Measurements from ENCODE around the gene TOGARAM1.
A peak's percentile ranks its signal among the peaks of the same experiment; 100 is the strongest.

Gene TOGARAM1

DNA sequence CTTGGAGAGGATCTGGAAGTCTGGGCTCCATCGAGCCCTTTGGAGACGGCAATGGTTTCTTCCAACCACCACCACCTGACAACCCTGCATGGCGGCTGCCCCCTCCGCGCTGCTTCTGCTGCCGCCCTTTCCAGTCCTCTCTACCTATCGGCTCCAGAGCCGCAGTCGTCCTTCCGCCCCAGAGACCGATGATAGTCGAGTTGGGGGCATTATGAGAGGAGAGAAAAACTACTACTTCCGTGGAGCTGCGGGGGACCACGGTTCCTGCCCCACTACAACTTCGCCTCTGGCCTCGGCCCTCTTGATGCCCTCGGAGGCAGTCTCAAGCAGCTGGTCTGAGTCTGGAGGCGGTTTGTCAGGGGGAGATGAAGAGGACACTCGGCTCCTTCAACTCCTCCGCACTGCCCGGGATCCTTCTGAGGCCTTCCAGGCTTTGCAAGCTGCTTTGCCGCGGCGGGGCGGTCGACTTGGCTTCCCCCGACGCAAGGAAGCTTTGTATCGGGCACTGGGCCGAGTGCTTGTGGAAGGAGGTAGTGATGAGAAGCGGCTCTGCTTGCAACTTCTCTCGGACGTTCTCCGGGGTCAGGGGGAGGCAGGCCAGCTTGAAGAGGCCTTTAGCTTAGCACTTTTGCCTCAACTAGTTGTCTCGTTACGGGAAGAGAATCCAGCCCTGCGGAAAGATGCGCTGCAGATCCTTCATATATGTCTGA is 499 bp downstream of the TOGARAM1 start:
- no peaks in the 10 kb centered on the region for H3K27me3 ChIP-seq (ENCODE audit: insufficient read depth, insufficient read length)
- H3K9ac ChIP-seq (ENCODE audit: insufficient read length, low read depth) = peak overlapping the region; percentile 71
- H3K4me3 ChIP-seq (ENCODE audit: insufficient read length, low read depth) = peak overlapping the region; percentile 81
- peaks cover 16% of the 10 kb centered on the region; the same call in 1 of the 2 replicates for H3K9me3 ChIP-seq (ENCODE audit: insufficient read depth, low read length)
- TF ChIP-seq ZNF274 (IDR thresholded peaks at IDR 0.05; ENCODE audit: low read depth, low read length) (no peak), YY1 (IDR thresholded peaks at IDR 0.05; ENCODE audit: insufficient read depth, insufficient read length) (no peak), SUZ12 (IDR thresholded peaks at IDR 0.05; ENCODE audit: extremely low read depth, insufficient read depth, insufficient read length) (no peak)
- DNase-seq (ENCODE audit: low read depth, low spot score) = no peak
- H3K36me3 ChIP-seq (ENCODE audit: insufficient read depth, insufficient read length, low read length) = no peaks in the 10 kb centered on the region
- no peaks in the 10 kb centered on the region for H3K4me1 ChIP-seq (ENCODE audit: insufficient read depth, insufficient read length)

DNA sequence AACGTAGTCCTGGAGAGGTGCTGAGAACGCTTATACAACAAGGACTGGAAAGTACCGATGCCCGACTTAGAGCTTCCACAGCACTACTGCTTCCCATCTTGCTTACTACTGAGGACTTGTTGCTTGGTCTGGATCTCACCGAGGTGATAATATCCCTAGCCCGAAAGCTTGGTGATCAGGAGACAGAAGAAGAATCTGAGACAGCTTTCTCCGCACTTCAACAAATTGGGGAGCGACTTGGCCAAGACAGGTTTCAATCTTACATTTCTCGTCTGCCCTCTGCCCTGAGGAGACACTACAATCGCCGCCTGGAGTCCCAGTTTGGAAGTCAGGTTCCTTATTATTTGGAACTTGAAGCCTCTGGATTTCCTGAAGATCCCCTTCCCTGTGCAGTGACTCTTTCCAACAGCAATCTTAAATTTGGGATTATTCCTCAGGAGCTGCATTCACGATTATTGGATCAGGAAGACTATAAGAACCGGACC is 1.1 kb downstream of the TOGARAM1 start:
- no peak for TF ChIP-seq SUZ12 (IDR thresholded peaks at IDR 0.05; ENCODE audit: extremely low read depth, insufficient read depth, insufficient read length)
- no peak for TF ChIP-seq ZNF274 (IDR thresholded peaks at IDR 0.05; ENCODE audit: low read depth, low read length)
- TF ChIP-seq YY1 (IDR thresholded peaks at IDR 0.05; ENCODE audit: insufficient read depth, insufficient read length) = no peak
- peaks cover 16% of the 10 kb centered on the region; the same call in 1 of the 2 replicates for H3K9me3 ChIP-seq (ENCODE audit: insufficient read depth, low read length)
- H3K36me3 ChIP-seq (ENCODE audit: insufficient read depth, insufficient read length, low read length) = no peaks in the 10 kb centered on the region
- H3K4me3 ChIP-seq (ENCODE audit: insufficient read length, low read depth) = peak overlapping the region; percentile 81
- no peak overlapping the region for H3K9ac ChIP-seq (ENCODE audit: insufficient read length, low read depth)
- no peaks in the 10 kb centered on the region for H3K4me1 ChIP-seq (ENCODE audit: insufficient read depth, insufficient read length)
- no peak for DNase-seq (ENCODE audit: low read depth, low spot score)
- H3K27me3 ChIP-seq (ENCODE audit: insufficient read depth, insufficient read length) = no peaks in the 10 kb centered on the region

DNA sequence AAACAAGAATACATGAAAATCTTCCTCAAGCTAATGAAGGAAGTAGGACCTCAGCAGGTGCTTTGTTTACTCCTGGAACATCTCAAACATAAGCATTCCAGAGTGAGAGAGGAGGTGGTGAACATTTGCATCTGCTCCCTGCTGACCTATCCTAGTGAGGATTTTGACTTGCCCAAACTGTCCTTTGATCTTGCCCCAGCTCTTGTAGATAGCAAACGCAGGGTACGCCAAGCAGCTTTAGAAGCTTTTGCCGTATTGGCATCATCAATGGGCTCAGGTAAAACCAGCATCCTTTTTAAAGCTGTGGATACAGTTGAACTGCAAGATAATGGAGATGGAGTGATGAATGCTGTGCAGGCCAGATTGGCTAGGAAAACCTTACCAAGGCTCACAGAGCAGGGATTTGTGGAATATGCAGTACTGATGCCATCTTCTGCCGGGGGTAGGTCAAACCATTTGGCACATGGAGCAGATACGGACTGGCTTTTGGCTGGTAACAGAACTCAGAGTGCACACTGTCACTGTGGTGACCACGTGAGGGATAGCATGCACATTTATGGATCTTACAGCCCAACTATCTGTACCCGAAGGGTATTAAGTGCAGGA is 1.9 kb downstream of the TOGARAM1 start:
- no peaks in the 10 kb centered on the region for H3K36me3 ChIP-seq (ENCODE audit: insufficient read depth, insufficient read length, low read length)
- no peak for DNase-seq (ENCODE audit: low read depth, low spot score)
- H3K4me1 ChIP-seq (ENCODE audit: insufficient read depth, insufficient read length) = no peaks in the 10 kb centered on the region
- H3K9ac ChIP-seq (ENCODE audit: insufficient read length, low read depth) = no peak overlapping the region
- no peaks in the 10 kb centered on the region for H3K27me3 ChIP-seq (ENCODE audit: insufficient read depth, insufficient read length)
- H3K4me3 ChIP-seq (ENCODE audit: insufficient read length, low read depth) = peak overlapping the region; percentile 27
- TF ChIP-seq YY1 (IDR thresholded peaks at IDR 0.05; ENCODE audit: insufficient read depth, insufficient read length) = no peak
- no peak for TF ChIP-seq SUZ12 (IDR thresholded peaks at IDR 0.05; ENCODE audit: extremely low read depth, insufficient read depth, insufficient read length)
- no peak for TF ChIP-seq ZNF274 (IDR thresholded peaks at IDR 0.05; ENCODE audit: low read depth, low read length)
- peaks cover 16% of the 10 kb centered on the region; the same call in 1 of the 2 replicates for H3K9me3 ChIP-seq (ENCODE audit: insufficient read depth, low read length)

DNA sequence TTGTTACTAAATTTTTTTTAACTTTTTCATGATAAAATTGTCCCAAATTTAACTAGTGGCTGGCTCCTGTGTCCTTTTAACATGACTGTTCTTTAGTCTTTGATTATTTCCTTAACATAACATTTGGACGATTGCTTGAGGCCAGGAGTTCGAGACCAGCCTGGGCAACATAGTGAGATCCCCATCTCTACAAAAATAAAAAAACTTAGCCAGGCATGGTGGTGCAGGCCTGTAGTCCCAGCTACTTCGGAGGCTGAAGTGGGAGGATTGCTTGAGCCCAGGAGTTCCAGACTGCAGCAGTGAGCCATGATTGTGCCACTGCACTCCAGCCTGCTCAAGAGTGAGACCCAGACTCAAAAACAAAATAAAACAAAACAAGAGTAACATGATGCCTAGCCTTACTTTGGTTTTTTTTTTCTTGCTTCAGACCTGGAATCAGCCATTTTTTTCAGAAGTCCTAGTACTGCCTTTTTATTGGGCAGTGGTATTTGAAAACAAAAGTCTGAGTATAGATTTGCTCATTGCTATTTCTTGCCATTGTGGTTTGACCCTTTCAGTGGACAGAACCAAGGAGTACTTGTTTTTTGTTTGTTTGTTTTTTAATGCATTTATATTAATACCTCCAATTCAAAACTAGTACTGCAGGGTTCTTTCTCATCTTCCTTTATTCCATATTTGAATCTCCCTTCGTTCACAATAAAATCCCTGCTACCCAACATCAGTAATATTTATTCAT is 4.8 kb downstream of the TOGARAM1 start:
- H3K36me3 ChIP-seq (ENCODE audit: insufficient read depth, insufficient read length, low read length) = no peaks in the 10 kb centered on the region

DNA sequence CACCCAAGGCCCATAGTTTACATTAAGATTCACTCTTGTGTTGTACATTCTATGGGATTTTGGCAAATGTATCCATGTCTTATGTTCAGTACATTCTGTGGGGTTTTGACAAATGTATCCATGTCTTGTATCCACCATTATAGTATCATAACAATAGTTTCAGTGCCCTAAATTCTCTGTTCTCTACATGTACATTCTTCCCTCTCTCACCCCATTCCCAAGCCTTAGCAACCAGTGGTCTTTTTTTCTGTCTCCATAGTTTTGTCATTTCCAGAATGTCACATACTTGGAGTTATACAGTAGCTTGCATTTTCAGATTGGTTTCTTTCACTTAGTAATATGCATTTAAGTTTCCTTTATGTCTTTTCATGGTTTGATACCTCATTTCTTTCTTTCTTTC is 6.7 kb downstream of the TOGARAM1 start:
- no peaks in the 10 kb centered on the region for H3K36me3 ChIP-seq (ENCODE audit: insufficient read depth, insufficient read length, low read length)
- H3K4me1 ChIP-seq (ENCODE audit: insufficient read depth, insufficient read length) = no peaks in the 10 kb centered on the region
- H3K9me3 ChIP-seq (ENCODE audit: insufficient read depth, low read length) = peaks cover 4% of the 10 kb centered on the region; the same call in 1 of the 2 replicates
- no peak for DNase-seq (ENCODE audit: low read depth, low spot score)
- TF ChIP-seq ZNF274 (IDR thresholded peaks at IDR 0.05; ENCODE audit: low read depth, low read length) (no peak), YY1 (IDR thresholded peaks at IDR 0.05; ENCODE audit: insufficient read depth, insufficient read length) (no peak), SUZ12 (IDR thresholded peaks at IDR 0.05; ENCODE audit: extremely low read depth, insufficient read depth, insufficient read length) (no peak)
- no peak overlapping the region for H3K4me3 ChIP-seq (ENCODE audit: insufficient read length, low read depth)
- H3K9ac ChIP-seq (ENCODE audit: insufficient read length, low read depth) = no peak overlapping the region
- H3K27me3 ChIP-seq (ENCODE audit: insufficient read depth, insufficient read length) = no peaks in the 10 kb centered on the region

More for the DNA sequence above, 4.8 kb downstream of the TOGARAM1 start:
- H3K4me1 ChIP-seq (ENCODE audit: insufficient read depth, insufficient read length) = no peaks in the 10 kb centered on the region
- no peak for TF ChIP-seq ZNF274 (IDR thresholded peaks at IDR 0.05; ENCODE audit: low read depth, low read length)
- H3K9ac ChIP-seq (ENCODE audit: insufficient read length, low read depth) = no peak overlapping the region
- no peak for DNase-seq (ENCODE audit: low read depth, low spot score)
- no peak overlapping the region for H3K4me3 ChIP-seq (ENCODE audit: insufficient read length, low read depth)
- no peaks in the 10 kb centered on the region for H3K27me3 ChIP-seq (ENCODE audit: insufficient read depth, insufficient read length)
- peaks cover 16% of the 10 kb centered on the region; the same call in 1 of the 2 replicates for H3K9me3 ChIP-seq (ENCODE audit: insufficient read depth, low read length)

DNA sequence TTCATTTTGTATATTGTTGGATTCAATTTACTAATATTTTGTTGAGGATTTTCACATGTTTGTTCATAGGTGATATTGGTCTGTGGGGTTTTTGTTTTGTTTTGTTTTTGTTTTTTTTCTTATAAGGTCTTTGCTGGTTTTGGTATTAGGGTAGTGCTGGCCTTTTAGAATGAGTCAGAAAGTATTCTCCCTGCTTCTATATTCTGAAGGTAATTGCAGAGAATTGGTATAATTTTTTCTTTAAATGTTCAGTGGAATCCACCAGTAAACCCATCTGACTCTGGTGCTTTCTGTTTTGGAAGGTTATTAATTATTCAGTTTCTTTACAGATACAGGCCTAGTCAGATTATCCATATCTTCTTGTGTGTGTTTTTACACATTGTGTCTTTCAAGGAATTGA is 8.9 kb downstream of the TOGARAM1 start:
- H3K4me1 ChIP-seq (ENCODE audit: insufficient read depth, insufficient read length) = no peaks in the 10 kb centered on the region
- H3K9ac ChIP-seq (ENCODE audit: insufficient read length, low read depth) = no peak overlapping the region
- H3K9me3 ChIP-seq (ENCODE audit: insufficient read depth, low read length) = no peaks in the 10 kb centered on the region
- H3K36me3 ChIP-seq (ENCODE audit: insufficient read depth, insufficient read length, low read length) = no peaks in the 10 kb centered on the region
- DNase-seq (ENCODE audit: low read depth, low spot score) = no peak
- no peak for TF ChIP-seq SUZ12 (IDR thresholded peaks at IDR 0.05; ENCODE audit: extremely low read depth, insufficient read depth, insufficient read length)
- TF ChIP-seq ZNF274 (IDR thresholded peaks at IDR 0.05; ENCODE audit: low read depth, low read length) = no peak
- no peak for TF ChIP-seq YY1 (IDR thresholded peaks at IDR 0.05; ENCODE audit: insufficient read depth, insufficient read length)
- no peak overlapping the region for H3K4me3 ChIP-seq (ENCODE audit: insufficient read length, low read depth)
- no peaks in the 10 kb centered on the region for H3K27me3 ChIP-seq (ENCODE audit: insufficient read depth, insufficient read length)

DNA sequence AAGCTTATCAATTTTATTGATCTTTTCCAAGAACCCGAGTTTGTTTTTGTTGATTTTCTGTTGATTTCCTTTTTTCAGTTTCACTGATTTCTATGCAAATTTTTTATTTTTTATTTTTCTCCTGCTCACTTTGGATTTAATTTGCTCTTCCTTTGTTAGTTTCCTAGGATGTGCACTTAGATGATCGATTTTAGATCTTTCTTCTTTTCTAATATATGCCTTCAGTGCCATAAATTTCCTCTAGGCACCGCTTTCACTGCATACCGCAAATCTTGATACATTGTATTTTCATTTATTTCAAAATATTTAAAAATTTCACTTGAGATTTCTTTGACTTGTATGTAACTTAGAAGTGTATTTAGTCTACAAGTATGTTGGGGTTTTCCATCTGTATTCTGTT is 9.5 kb downstream of the TOGARAM1 start:
- H3K36me3 ChIP-seq (ENCODE audit: insufficient read depth, insufficient read length, low read length) = no peaks in the 10 kb centered on the region
- no peaks in the 10 kb centered on the region for H3K4me1 ChIP-seq (ENCODE audit: insufficient read depth, insufficient read length)
- no peak overlapping the region for H3K9ac ChIP-seq (ENCODE audit: insufficient read length, low read depth)
- H3K4me3 ChIP-seq (ENCODE audit: insufficient read length, low read depth) = no peak overlapping the region
- no peak for DNase-seq (ENCODE audit: low read depth, low spot score)
- H3K9me3 ChIP-seq (ENCODE audit: insufficient read depth, low read length) = no peaks in the 10 kb centered on the region
- no peak for TF ChIP-seq ZNF274 (IDR thresholded peaks at IDR 0.05; ENCODE audit: low read depth, low read length)
- TF ChIP-seq SUZ12 (IDR thresholded peaks at IDR 0.05; ENCODE audit: extremely low read depth, insufficient read depth, insufficient read length) = no peak
- no peak for TF ChIP-seq YY1 (IDR thresholded peaks at IDR 0.05; ENCODE audit: insufficient read depth, insufficient read length)
- no peaks in the 10 kb centered on the region for H3K27me3 ChIP-seq (ENCODE audit: insufficient read depth, insufficient read length)
